Bronchial epithelial cell (primary cell): ENCODE measurements around the gene RARA. TPM values are rescaled to one million over a fixed set of nuclear protein-coding genes. Genes with fewer than 3 reads are reported as not detected.
"Not testable (repeated sequence)": the region's sequence is repeated elsewhere in the genome, so short reads cannot be mapped to it uniquely, and the experiment has no call there.

ENCODE experiments used
- DNase-seq: peaks from one replicate; pipeline ENCODE4 v3.0.0-alpha.2; 2010; ENCODE audit warnings: low read depth
- FAIRE-seq: peaks from 2 replicates; lab custom pipeline; 2011; peaks lifted over from hg19 to GRCh38; lab: Jason Lieb, UNC
- H3K27me3 ChIP-seq: 2 replicates; pipeline ENCODE4 v1.5.1; 2011; ENCODE audit warnings: low read length; ENCODE audit not compliant: control insufficient read depth, insufficient read depth
- H3K36me3 ChIP-seq: 2 replicates; pipeline ENCODE4 v1.5.1; 2011; ENCODE audit warnings: low read length; ENCODE audit not compliant: control insufficient read depth, insufficient read depth
- H3K4me3 ChIP-seq: 2 replicates; pipeline ENCODE4 v1.5.1; 2011; ENCODE audit warnings: mild to moderate bottlenecking, low read depth, low read length, control low read depth
- CTCF ChIP-seq: IDR thresholded peaks from 2 replicates; pipeline ENCODE4 v1.5.1; 2011; ENCODE audit warnings: mild to moderate bottlenecking, moderate library complexity, low read length, control low read depth, inconsistent platforms; ENCODE audit not compliant: insufficient read depth, severe bottlenecking
- total RNA-seq: library from RNA; depleted of rRNA; stranded (reverse); fragments of >200 nt; gene quantifications from 2 replicates; pipeline ENCODE4 v1.2.1, GENCODE V29; 2014

RARA gene
- total RNA-seq, 1 donor from 2014 or later = 1.3 TPM

- FAIRE-seq (no peak), DNase-seq (no peak)
- no peak for TF ChIP-seq CTCF
- no peaks in the 10 kb centered on the region for H3K27me3 ChIP-seq
- no peaks in the 10 kb centered on the region for H3K36me3 ChIP-seq
- no peak overlapping the region for H3K4me3 ChIP-seq
These were observed 55.9 kb downstream of the RARA start for GRCh38 chr17:40364906-40365305.

GRCh38 chr17:40366076-40366860, 57.3 kb downstream of the RARA start:
- FAIRE-seq (no peak), DNase-seq (no peak)
- Histone ChIP-seq H3K36me3 (no peaks in the 10 kb centered on the region), H3K4me3 (no peak overlapping the region), H3K27me3 (no peaks in the 10 kb centered on the region)
- TF ChIP-seq CTCF = no peak

- DNase-seq = no peak
- Histone ChIP-seq H3K36me3 (no peaks in the 10 kb centered on the region), H3K4me3 (no peak overlapping the region), H3K27me3 (no peaks in the 10 kb centered on the region)
- FAIRE-seq = no peak
- no peak for TF ChIP-seq CTCF
These were observed 58.0 kb downstream of the RARA start for GRCh38 chr17:40366861-40367518.

- FAIRE-seq, DNase-seq: not testable (repeated sequence)
These were observed 58.7 kb downstream of the RARA start for GRCh38 chr17:40367728-40368127.

GRCh38 chr17:40369923-40370322, 60.9 kb downstream of the RARA start:
- no peak for TF ChIP-seq CTCF
- Histone ChIP-seq H3K36me3 (no peaks in the 10 kb centered on the region), H3K27me3 (no peaks in the 10 kb centered on the region), H3K4me3 (no peak overlapping the region)
- FAIRE-seq = no peak
- no peak for DNase-seq

More at GRCh38 chr17:40367728-40368127, 58.7 kb downstream of the RARA start:
- H3K4me3 ChIP-seq, H3K36me3 ChIP-seq, H3K27me3 ChIP-seq: not testable (repeated sequence)

- Histone ChIP-seq H3K27me3 (no peaks in the 10 kb centered on the region), H3K4me3 (no peak overlapping the region), H3K36me3 (no peaks in the 10 kb centered on the region)
- FAIRE-seq = no peak
- DNase-seq = no peak
- no peak for TF ChIP-seq CTCF
These were observed 62.4 kb downstream of the RARA start for GRCh38 chr17:40371261-40371929.
